HAP-1 (cell line): ENCODE data around the gene FOLR2.
"Not testable (repeated sequence)": the region's sequence is repeated elsewhere in the genome, so short reads cannot be mapped to it uniquely, and the experiment has no call there.

ENCODE experiments used
- DNase-seq, 2 experiments: peaks; one replicate each; pipeline ENCODE4 v3.0.0-alpha.2; 2016 to 2020; ENCODE audit warnings: low spot score in 2 of 2
- H3K27me3 ChIP-seq: fragments of 250-450 bp; sonication (Bioruptor Pico); 2 replicates; pipeline ENCODE4 v1.5.1; 2020; ENCODE audit warnings: low read depth, mild to moderate bottlenecking, moderate library complexity
- H3K36me3 ChIP-seq: fragments of 250-450 bp; sonication (Bioruptor Pico); replicated peaks from 2 replicates; pipeline ENCODE4 v1.5.1; 2020; ENCODE audit warnings: mild to moderate bottlenecking
- H3K4me1 ChIP-seq: fragments of 250-450 bp; sonication (Bioruptor Pico); 2 replicates; pipeline ENCODE4 v1.5.1; 2020; ENCODE audit warnings: mild to moderate bottlenecking
- H3K4me3 ChIP-seq: fragments of 250-450 bp; sonication (Bioruptor Pico); 2 replicates; pipeline ENCODE4 v1.5.1; 2020; ENCODE audit warnings: mild to moderate bottlenecking, moderate library complexity
- H3K9me3 ChIP-seq: fragments of 250-450 bp; sonication (Bioruptor Pico); 2 replicates; pipeline ENCODE4 v1.5.1; 2020; ENCODE audit warnings: mild to moderate bottlenecking, moderate library complexity
- in situ Hi-C: fragments of 300-500 bp; cut with MboI; formaldehyde crosslinking; loops from 3 replicates; pipeline ENCODE4 v1.14.3; 2020; ENCODE audit warnings: low sequenced_read_pairs, inconsistent platforms, mixed read lengths

Gene FOLR2

DNA sequence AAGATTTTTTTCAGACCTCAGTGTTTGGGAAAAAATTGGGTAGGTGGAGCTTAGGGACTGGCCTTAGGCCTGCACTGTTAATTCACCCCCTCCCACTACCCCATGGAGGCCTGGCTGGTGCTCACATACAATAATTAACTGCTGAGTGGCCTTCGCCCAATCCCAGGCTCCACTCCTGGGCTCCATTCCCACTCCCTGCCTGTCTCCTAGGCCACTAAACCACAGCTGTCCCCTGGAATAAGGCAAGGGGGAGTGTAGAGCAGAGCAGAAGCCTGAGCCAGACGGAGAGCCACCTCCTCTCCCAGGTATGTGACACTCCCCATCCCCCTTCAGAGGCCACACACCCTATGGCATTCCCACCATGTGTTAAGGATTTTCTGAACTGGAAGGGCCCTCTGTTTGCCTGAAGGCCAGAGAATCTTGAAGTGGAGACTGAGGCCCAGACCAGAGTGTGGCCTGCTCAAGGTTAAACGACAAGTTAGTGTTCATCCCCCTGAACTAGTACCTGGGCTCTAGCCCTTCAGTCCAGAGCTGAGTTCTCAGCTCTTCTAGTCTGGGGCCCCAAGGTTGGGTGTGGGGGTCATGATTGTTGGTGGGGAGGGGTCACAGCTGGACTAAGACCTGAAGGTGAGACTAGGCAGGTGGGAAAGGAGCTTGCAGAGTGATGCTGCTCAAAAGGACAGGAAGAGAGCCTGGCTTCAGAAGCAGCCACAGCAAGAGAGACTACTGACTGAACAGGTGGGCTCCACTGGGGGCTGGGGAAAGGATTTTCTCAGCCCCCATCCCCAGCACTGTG, 26.9 kb upstream of the FOLR2 start:
- no peak overlapping the region for H3K4me3 ChIP-seq
- H3K36me3 ChIP-seq: no peaks in the 10 kb centered on the region
- no peak for DNase-seq
- H3K27me3 ChIP-seq: no peaks in the 10 kb centered on the region
- H3K4me1 ChIP-seq: peaks cover 8% of the 10 kb centered on the region
- no peaks in the 10 kb centered on the region for H3K9me3 ChIP-seq
- in situ Hi-C loops: loop anchor here (10.0 kb wide), 1 partner anchor 165 kb away; no protein-coding TSS in a partner anchor

DNA sequence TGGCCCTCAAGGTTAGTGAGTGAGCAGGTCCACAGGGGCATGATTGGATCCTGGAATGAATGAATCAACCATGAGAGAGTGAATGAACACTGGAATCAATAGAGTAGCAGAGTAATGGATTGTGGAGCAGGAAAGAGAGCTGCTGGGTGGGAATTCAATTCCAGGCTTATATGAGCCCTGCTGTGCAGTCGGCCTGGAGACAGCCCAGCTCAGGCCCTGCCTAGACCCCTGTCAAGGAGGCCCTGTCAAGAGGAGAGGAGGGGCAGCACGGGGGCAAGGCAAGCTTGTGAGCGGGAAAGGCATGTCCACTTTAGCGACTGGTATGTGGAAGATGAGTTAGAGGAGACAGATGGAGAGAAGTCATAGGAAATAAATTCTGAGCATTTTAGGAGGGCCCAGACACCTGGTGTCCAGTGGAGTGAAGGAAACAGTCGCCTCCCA, 25.9 kb upstream of the FOLR2 start:
- H3K4me1 ChIP-seq: peaks cover 8% of the 10 kb centered on the region
- in situ Hi-C loops: no loop called here
- no peak overlapping the region for H3K4me3 ChIP-seq
- H3K27me3 ChIP-seq: no peaks in the 10 kb centered on the region
- no peaks in the 10 kb centered on the region for H3K36me3 ChIP-seq
- no peak for DNase-seq
- H3K9me3 ChIP-seq: no peaks in the 10 kb centered on the region

DNA sequence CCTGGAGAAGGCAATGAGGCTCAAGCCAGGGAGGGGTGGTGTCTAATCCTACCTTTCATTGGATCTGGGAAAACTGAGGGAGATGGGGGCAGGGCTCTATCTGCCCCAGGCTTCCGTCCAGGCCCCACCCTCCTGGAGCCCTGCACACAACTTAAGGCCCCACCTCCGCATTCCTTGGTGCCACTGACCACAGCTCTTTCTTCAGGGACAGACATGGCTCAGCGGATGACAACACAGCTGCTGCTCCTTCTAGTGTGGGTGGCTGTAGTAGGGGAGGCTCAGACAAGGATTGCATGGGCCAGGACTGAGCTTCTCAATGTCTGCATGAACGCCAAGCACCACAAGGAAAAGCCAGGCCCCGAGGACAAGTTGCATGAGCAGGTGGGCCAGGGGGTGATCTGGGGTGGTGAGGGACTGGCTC, 24.6 kb upstream of the FOLR2 start, which contains the start of gene FOLR1:
Gene FOLR1, plus strand, starts transcription at position 180 of the 421 bp plus-strand sequence. Its CDS starts 34 bp downstream, at position 214.
- H3K9me3 ChIP-seq: no peaks in the 10 kb centered on the region
- H3K4me1 ChIP-seq: peaks cover 8% of the 10 kb centered on the region
- DNase-seq: peak; percentile 50 to 74
- no peak within 1 kb of the TSS for H3K4me3 ChIP-seq
- H3K27me3 ChIP-seq: no peaks in the 10 kb centered on the region
- in situ Hi-C loops: no loop called here
- H3K36me3 ChIP-seq: no peaks in the 10 kb centered on the region

DNA sequence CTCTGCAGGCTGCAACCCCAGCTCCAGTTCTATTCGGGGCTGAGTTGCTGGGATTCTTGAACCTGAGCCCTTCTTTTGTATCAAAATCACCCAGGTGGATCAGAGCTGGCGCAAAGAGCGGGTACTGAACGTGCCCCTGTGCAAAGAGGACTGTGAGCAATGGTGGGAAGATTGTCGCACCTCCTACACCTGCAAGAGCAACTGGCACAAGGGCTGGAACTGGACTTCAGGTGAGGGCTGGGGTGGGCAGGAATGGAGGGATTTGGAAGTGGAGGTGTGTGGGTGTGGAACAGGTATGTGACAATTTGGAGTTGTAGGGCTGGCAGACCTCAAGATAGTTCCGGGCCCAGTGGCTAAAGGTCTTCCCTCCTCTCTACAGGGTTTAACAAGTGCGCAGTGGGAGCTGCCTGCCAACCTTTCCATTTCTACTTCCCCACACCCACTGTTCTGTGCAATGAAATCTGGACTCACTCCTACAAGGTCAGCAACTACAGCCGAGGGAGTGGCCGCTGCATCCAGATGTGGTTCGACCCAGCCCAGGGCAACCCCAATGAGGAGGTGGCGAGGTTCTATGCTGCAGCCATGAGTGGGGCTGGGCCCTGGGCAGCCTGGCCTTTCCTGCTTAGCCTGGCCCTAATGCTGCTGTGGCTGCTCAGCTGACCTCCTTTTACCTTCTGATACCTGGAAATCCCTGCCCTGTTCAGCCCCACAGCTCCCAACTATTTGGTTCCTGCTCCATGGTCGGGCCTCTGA, 20.9 kb upstream of the FOLR2 start:
- in situ Hi-C loops: no loop called here
- DNase-seq: no peak
- H3K4me3 ChIP-seq: no peak overlapping the region
- H3K27me3 ChIP-seq: no peaks in the 10 kb centered on the region
- no peaks in the 10 kb centered on the region for H3K9me3 ChIP-seq
- H3K36me3 ChIP-seq: no peaks in the 10 kb centered on the region
- peaks cover 8% of the 10 kb centered on the region for H3K4me1 ChIP-seq

DNA sequence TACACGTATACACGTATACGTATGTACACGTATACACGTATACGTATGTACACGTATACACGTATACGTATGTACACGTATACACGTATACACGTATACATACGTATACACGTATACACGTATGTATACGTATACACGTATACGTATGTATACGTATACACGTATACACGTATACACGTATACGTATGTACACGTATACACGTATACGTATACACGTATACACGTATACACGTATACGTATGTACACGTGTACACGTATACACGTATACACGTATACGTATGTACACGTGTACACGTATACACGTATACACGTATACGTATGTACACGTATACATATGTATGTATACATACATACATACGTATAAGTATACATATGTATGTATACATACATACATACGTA, 15.1 kb upstream of the FOLR2 start:
- in situ Hi-C loops, H3K9me3 ChIP-seq, H3K27me3 ChIP-seq, H3K4me3 ChIP-seq, H3K36me3 ChIP-seq, H3K4me1 ChIP-seq, DNase-seq: not testable (repeated sequence)

DNA sequence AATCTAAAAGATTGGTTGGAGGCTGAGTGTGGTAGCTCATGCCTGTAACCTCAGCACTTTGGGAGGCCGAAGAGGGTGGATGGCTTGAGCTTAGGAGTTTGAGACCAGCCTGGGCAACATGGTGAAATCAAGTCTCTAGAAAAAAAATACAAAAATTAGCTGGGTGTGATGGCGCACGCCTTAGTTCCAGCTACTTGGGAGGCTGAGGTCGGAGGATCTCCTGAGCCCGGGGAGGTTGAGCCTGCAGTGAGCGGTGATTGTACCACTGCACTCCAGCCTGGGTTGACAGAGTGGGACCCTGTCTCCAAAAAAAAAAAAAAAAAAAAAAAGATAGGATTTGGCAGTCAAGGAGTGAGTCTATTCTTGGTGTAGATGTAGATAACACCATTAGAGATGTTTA, 14.0 kb upstream of the FOLR2 start:
- Histone ChIP-seq H3K9me3 (no peaks in the 10 kb centered on the region), H3K36me3 (no peaks in the 10 kb centered on the region), H3K4me3 (no peak overlapping the region), H3K27me3 (no peaks in the 10 kb centered on the region), H3K4me1 (no peaks in the 10 kb centered on the region)
- no peak for DNase-seq
- in situ Hi-C loops: no loop called here

DNA sequence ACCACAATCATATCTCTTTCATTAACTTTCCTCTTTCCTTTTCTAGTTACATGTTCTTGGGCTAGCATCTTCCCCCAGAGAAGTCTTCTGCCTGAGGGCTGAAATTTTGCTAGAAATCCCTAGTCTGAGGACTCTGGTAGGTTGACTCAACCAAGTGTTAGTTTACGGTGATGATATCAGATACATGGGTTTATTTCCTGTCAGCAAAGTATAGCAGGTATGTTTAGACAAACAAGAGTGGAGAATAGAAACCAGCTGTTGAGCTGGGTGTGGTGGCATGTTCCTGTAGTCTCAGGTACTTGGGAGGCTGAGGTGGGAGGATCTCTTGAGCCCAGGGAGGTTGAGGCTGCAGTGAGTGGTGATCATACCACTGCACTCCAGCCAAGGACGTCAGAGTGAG, 13.4 kb upstream of the FOLR2 start:
- in situ Hi-C loops: no loop called here
- no peaks in the 10 kb centered on the region for H3K27me3 ChIP-seq
- H3K4me3 ChIP-seq: no peak overlapping the region
- H3K36me3 ChIP-seq: no peaks in the 10 kb centered on the region
- H3K9me3 ChIP-seq: no peaks in the 10 kb centered on the region
- H3K4me1 ChIP-seq: no peaks in the 10 kb centered on the region
- DNase-seq: no peak

DNA sequence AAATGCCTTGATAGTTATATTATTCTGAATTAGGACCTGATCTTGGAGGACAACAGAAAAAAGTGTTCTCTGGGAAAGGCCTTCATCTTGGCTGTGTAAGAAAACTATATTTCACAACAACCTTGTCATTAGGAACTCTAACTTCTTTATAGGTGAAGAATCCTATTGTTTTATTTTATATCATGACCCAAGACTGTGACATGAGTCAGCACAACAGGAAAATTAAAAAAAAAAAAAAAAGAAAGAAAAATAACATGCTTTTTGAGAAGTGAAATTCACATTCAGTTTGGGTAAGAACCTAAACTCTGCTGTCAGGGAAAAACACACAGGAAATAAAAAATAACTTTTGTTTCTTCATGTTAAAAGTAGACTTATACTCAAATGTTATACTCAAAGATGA, 11.7 kb upstream of the FOLR2 start:
- Histone ChIP-seq H3K4me1 (no peaks in the 10 kb centered on the region), H3K36me3 (no peaks in the 10 kb centered on the region), H3K9me3 (no peaks in the 10 kb centered on the region), H3K27me3 (no peaks in the 10 kb centered on the region), H3K4me3 (no peak overlapping the region)
- DNase-seq: no peak
- in situ Hi-C loops: no loop called here

DNA sequence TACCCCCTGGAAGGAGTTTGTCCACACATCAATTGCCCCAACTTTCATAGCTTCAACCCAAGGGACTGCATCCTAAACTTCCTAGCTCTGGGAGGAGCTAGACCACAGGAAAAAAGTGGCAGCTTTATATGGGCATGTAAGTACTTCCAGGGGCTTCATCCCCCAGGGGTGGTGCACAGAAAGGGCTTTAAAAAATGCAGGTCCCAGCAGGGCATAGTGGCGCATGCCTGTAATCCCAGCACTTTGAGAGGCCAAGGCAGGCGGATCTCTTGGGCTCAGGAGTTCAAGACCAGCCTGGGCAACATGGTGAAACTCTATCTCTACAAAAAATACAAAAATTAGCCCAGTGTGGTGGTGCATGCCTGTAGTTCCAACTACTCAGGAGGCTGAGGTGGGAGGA, 9.8 kb upstream of the FOLR2 start:
- H3K36me3 ChIP-seq, H3K27me3 ChIP-seq, H3K4me1 ChIP-seq, H3K4me3 ChIP-seq, DNase-seq, H3K9me3 ChIP-seq, in situ Hi-C loops: not testable (repeated sequence)

DNA sequence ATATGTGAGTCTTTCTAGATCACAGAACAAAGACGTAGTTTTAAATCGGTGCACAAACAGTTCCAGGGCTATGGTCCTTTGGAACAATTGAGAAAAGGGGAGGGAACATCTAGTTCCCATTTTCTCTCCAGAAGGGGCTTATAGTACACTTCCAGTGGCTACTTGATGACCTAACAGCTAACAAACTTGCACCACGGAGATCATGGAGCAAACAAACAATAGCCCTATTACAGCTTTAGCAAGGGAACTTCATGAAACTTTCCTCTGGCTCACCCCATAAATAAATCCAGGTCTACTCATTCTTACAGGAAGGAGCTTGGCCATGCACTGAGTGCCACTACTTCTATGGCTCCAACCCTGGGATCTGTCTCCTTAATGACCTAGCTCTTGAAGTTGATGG, 8.3 kb upstream of the FOLR2 start:
- H3K27me3 ChIP-seq: no peaks in the 10 kb centered on the region; the same call in 1 of the 2 replicates
- DNase-seq: no peak
- in situ Hi-C loops: no loop called here
- no peaks in the 10 kb centered on the region for H3K36me3 ChIP-seq
- H3K9me3 ChIP-seq: no peaks in the 10 kb centered on the region
- no peak overlapping the region for H3K4me3 ChIP-seq
- no peaks in the 10 kb centered on the region for H3K4me1 ChIP-seq

DNA sequence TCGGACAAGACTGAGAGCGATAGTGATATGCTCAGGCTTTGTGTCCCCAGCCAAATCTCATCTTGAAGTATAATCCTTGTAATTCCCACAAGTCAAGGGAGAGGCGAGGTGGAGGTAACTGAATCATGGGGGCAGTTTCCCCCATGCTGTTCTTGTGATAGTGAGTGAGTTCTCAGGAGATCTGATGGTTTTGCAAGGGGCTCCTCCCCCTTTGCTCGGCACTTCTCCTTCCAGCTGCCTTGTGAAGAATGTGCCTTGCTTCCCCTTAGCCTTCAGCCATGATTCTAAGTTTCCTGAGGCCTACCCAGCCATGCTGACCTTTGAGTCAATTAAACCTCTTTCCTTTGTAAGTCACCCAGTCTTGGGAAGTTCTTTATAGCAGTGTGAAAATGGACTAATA, 7.5 kb upstream of the FOLR2 start:
- H3K4me1 ChIP-seq: no peaks in the 10 kb centered on the region
- H3K27me3 ChIP-seq: no peaks in the 10 kb centered on the region; the same call in 1 of the 2 replicates
- in situ Hi-C loops: no loop called here
- H3K36me3 ChIP-seq: no peaks in the 10 kb centered on the region
- DNase-seq: no peak
- H3K4me3 ChIP-seq: no peak overlapping the region
- H3K9me3 ChIP-seq: no peaks in the 10 kb centered on the region

DNA sequence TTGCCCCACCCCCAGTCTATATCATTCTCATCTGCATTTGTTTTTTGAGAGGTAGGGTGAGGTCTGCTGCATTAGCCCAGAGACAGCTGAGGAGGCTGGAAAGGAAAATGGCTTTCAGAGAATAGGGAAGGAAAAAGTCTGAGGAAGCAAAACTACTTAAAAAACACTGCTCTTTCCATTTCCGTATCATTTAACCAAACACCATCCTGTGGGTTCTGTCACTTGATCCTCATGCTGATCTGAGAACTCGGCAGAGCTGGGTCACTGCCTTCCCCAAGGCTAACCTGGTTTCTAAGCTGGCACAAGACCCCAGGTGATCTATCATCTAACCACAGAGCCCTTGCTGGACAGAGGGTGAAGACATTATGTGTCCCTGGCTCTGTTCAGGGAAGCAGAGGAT, 1.2 kb downstream of the FOLR2 start:
- Histone ChIP-seq H3K4me3 (no peak overlapping the region), H3K36me3 (no peaks in the 10 kb centered on the region), H3K27me3 (peaks cover 2% of the 10 kb centered on the region; the same call in 1 of the 2 replicates), H3K9me3 (no peaks in the 10 kb centered on the region), H3K4me1 (peaks cover 6% of the 10 kb centered on the region)
- DNase-seq: no peak
- in situ Hi-C loops: no loop called here

DNA sequence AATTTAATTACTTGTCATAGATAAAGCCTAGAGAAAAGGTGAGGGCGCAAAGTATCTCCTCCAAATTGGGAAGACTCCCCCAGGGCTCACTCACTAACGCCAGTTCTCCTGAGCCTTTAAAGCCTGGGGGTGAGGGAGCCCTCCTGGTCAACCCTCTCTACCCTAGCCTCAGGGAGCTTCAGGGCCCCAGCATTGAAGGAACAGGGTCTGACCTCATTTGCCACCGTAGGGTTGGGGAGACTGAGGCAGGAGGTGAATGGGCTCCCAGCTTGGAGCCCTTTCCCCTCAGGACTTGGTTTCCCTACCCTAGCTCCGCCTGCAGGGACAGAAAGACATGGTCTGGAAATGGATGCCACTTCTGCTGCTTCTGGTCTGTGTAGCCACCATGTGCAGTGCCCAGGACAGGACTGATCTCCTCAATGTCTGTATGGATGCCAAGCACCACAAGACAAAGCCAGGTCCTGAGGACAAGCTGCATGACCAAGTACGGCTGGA, 1.7 kb downstream of the FOLR2 start:
- no peak for DNase-seq
- no peak overlapping the region for H3K4me3 ChIP-seq
- in situ Hi-C loops: no loop called here
- H3K9me3 ChIP-seq: no peaks in the 10 kb centered on the region
- H3K36me3 ChIP-seq: no peaks in the 10 kb centered on the region
- H3K27me3 ChIP-seq: peaks cover 2% of the 10 kb centered on the region; the same call in 1 of the 2 replicates
- peaks cover 6% of the 10 kb centered on the region for H3K4me1 ChIP-seq
